Mucosa of gallbladder (tissue), 1 donor: ENCODE measurements around the gene RHCE. TPM values are rescaled to one million over a fixed set of nuclear protein-coding genes. Genes with fewer than 3 reads are reported as not detected.
"Not testable (repeated sequence)": the region's sequence is repeated elsewhere in the genome, so short reads cannot be mapped to it uniquely, and the experiment has no call there.

Source experiments
- DNase-seq: peaks from one replicate; pipeline ENCODE4 v3.0.0-alpha.2; 2020; ENCODE audit warnings: low spot score
- total RNA-seq: library from RNA; stranded (reverse); gene quantifications from one replicate; pipeline ENCODE4 v1.2.1, GENCODE V29; 2021
- donor health status: DM: no; HTN: no; CAD: no.

Gene RHCE
- total RNA-seq, 1 donor from 2014 or later: 0.35 TPM

GRCh38 chr1:25432749-25433388 lies 12.2 kb upstream of the RHCE start:
- DNase-seq: no peak

GRCh38 chr1:25431955-25432719 lies 11.5 kb upstream of the RHCE start:
- DNase-seq: no peak

- no peak for DNase-seq
These were observed 10.6 kb upstream of the RHCE start for GRCh38 chr1:25430967-25431881.

GRCh38 chr1:25430073-25430966 lies 9.7 kb upstream of the RHCE start, which contains the start of gene MACO1:
Gene MACO1, plus strand, starts transcription at chr1:25430897. Its CDS starts 202 bp downstream, at chr1:25431099.
- peak; percentile 98 for DNase-seq

GRCh38 chr1:25428475-25429166 lies 8.0 kb upstream of the RHCE start:
- DNase-seq: no peak

GRCh38 chr1:25427696-25428095 lies 7.1 kb upstream of the RHCE start:
- DNase-seq: no peak

- DNase-seq: peak; percentile 52
These were observed 4.8 kb upstream of the RHCE start for GRCh38 chr1:25425098-25426085.

GRCh38 chr1:25423206-25423605 lies 2.6 kb upstream of the RHCE start:
- DNase-seq: not testable (repeated sequence)

GRCh38 chr1:25419339-25419738 lies 1.3 kb downstream of the RHCE start:
- not testable (repeated sequence) for DNase-seq

GRCh38 chr1:25417280-25417679 lies 3.3 kb downstream of the RHCE start:
- not testable (repeated sequence) for DNase-seq

GRCh38 chr1:25414578-25414977 lies 6.0 kb downstream of the RHCE start:
- not testable (repeated sequence) for DNase-seq

GRCh38 chr1:25414157-25414556 lies 6.5 kb downstream of the RHCE start:
- not testable (repeated sequence) for DNase-seq

- not testable (repeated sequence) for DNase-seq
These were observed 7.6 kb downstream of the RHCE start for GRCh38 chr1:25412872-25413623.

- not testable (repeated sequence) for DNase-seq
These were observed 10.8 kb downstream of the RHCE start for GRCh38 chr1:25409641-25410427.

GRCh38 chr1:25405731-25406305 lies 14.8 kb downstream of the RHCE start:
- not testable (repeated sequence) for DNase-seq

GRCh38 chr1:25402947-25403803 lies 17.4 kb downstream of the RHCE start:
- DNase-seq: not testable (repeated sequence)
